AML-193 (cell line): ENCODE measurements around the gene RHOA.
A peak's percentile ranks its signal among the peaks of the same experiment; 100 is the strongest.

Experiments
- DNase-seq, 2 experiments: peaks; one replicate each; lab custom pipeline; 2025; lab: John Stamatoyannopoulos, UW

Gene RHOA

DNA sequence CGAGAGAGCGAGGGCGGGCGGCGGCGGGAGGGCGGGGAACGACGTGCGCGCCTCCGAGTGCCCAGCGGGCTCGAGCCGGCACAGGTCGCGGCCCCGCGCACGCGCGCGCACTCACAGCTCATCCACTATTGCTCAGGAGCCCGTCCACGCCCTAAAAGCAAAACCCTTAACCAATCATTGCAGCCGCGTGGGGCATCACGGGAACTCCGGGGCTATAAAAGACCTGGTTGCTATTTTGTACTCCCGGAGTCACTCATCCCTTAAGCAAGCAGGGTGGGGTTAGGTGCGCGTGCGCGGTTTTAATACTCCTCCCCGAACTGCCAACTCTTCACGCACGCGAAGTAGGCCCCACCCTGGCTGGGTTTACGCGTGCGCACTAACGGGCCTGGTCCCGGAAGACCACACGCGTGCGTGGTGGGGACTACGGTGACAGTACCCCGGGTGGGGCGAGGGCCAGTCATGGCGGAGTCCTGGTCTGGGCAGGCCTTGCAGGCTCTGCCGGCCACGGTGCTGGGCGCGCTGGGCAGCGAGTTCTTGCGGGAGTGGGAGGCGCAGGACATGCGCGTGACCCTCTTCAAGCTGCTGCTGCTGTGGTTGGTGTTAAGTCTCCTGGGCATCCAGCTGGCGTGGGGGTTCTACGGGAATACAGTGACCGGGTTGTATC lies at the start of gene RHOA, which contains the start of gene TCTA:
TSS of gene RHOA (minus strand) at position 9 of the 664 bp plus-strand sequence. CDS start 36,387 bp downstream, outside the sequence.
TSS of gene TCTA (plus strand) at position 456 of the 664 bp plus-strand sequence. CDS start at position 460, 4 bp downstream.
- peak; percentile 100 for DNase-seq

- no peak for DNase-seq
Observed at GRCh38 chr3:49460956-49461355, 49.2 kb upstream of the RHOA start.

DNA sequence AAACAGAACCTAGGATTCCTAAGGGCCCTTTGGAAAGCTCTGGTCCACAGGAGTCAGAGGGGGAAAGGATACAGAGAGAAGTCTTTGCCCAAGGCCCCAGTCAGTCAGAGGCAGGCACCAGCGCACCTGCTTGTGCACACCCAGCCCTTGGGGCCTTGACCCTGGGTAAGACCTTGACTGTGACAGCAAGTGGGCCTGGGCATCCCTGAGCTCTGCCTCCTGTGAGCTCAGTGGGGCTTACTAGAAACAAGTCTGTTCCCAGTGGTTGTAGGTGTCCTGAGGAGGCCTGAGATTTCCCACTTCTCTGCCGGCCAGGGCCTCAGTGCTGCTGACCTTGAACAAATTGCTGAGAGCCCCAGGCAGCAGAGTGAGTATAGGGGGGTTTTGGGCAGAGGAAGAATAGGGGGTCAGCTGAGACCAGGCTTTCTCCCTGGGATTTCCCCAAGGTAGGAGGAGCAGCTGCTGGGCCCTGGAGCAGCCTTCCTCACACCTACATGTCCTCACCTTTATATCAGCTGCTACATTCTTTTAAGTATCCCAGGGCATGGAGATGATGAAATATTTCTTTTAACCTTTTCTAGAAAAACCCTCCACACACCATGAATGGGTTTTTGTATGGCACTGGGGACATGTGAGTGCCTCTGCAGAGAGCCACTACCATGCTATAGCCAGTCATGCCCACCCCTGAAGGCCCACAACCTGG lies 48.6 kb upstream of the RHOA start:
- no peak for DNase-seq

DNA sequence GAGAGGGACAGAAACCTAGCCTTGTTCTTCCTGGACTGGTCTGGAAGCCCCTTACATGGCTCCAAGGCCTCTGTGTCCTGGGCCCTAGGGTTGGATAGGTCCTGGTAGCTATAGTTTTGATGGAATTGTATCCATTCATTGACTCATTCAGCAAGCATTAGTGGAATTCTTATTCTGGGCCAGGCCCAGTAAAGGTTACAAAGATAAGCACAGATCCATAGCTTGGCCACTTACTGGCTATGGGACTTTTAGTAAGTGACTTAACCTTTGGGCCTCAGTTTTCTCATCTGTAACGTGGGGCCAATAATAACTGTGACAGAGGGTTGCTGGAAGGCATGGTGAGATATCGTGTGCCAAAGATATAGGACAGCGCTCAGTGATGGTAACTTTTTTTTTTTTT lies 44.7 kb upstream of the RHOA start:
- no peak for DNase-seq

DNA sequence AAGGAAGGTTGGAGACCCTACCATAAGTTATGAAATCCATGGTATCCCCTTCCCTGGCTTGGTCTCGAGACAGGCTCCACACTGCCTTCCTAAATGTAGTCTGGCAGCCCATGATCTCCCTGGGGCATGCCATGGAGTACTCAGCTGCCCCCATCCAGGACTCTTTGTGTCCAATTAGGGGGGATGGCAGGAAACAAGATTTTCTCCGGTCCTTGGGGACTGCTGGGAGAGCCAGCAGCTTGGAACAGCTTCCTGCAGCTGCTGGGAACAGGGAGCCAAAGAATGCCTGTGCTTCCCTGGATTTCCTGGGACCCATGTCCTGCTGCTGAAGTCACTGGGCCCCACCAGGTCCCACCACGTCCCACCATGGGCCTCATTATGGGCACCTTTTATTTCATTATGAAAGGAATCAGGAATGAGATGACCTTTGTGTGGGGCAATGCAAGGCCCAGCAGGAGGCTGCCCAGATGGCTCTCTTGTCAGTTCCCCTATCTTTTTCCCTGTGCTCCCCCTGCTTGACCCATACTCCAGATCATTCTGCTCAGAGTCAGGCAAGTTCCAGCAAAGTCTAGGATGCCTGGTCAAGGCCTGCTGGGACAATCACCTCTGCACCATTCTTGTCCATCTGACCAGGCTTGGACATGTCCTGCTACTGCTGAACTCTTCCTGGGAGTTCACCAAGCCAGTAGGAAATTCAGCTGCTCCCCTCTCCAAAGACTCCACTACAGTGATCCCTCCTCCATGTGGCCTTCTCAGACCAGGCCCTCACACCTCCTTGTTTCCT lies 43.3 kb upstream of the RHOA start:
- no peak for DNase-seq

GRCh38 chr3:49454458-49454857 lies 42.7 kb upstream of the RHOA start:
- DNase-seq, result no peak

DNA sequence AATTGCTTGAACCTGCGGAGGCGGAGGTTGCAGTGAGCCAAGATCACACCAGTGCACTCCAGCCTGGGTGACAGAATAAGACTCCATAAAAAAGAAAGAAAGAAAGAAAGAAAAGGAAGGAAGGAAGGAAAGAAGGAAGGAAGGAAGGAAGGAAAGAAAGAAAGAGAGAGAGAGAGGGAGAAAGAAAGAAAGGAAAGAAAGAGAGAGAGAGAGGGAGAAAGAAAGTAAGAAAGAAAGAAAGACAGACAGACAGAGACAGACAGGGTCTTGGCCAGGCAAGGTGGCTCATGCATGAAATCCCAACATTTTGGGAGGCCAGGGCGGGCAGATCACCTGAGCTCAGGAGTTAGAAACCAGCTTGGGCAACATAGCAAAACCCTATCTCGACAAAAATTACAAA lies 41.8 kb upstream of the RHOA start:
- no peak for DNase-seq

- no peak for DNase-seq
Observed at GRCh38 chr3:49445391-49445790, 33.6 kb upstream of the RHOA start.

DNA sequence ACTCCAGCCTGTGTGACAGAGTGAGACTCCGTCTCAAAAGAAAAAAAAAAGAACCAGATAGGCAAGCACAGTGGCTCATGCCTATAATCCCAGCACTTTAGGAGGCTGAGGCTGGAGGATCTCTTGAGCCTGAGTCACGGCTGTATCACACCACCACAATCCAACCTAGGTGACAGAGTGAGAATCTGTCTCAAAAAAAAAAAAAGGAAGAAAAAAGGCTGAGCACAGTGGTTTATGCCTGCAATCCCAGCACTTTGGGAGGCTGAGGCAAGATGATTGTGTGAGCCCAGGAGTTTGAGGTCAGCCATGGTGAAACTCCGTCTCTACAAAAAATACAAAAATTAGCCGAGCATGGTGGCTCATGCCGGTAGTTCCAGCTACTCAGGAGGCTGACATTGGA lies 23.0 kb upstream of the RHOA start:
- DNase-seq, result no peak

DNA sequence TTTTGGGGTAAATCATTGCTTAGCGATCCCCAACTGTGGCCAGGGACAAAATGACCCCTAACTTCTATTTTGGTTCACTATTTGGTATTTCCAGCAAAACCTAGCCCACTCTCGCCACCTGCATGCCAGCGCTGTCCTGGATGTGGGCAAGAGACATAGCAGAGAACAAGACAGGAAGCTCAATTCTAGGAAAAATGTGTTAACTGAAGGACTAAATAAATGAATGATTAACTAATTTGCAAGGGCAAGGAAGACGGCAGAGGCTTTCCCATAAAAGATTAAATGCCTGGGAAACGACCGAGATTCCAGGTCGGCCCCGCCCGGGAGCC lies 16.9 kb upstream of the RHOA start:
- DNase-seq, result peak in 1 of 2 experiments; percentile 36

DNA sequence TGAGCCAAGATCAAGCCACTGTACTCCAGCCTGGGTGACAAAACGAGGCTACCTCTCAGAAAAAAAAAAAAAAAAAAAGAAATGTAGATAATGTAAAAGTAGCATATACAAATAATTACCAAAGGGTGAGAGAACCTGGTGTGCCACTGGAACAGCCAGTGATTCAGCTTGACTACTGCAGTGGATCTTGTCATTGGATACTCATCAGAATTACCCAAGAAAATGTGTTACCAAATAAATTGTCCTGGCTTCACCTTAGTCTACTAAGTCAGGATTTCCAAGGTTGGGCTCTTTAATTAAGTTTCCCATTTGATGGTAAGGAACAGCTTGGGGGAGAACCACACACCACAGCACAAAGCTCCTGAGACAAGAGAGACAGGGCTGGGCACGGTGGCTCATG lies 15.8 kb upstream of the RHOA start:
- DNase-seq, result no peak

- DNase-seq, result no peak
Observed at GRCh38 chr3:49424816-49425215, 13.0 kb upstream of the RHOA start.

DNA sequence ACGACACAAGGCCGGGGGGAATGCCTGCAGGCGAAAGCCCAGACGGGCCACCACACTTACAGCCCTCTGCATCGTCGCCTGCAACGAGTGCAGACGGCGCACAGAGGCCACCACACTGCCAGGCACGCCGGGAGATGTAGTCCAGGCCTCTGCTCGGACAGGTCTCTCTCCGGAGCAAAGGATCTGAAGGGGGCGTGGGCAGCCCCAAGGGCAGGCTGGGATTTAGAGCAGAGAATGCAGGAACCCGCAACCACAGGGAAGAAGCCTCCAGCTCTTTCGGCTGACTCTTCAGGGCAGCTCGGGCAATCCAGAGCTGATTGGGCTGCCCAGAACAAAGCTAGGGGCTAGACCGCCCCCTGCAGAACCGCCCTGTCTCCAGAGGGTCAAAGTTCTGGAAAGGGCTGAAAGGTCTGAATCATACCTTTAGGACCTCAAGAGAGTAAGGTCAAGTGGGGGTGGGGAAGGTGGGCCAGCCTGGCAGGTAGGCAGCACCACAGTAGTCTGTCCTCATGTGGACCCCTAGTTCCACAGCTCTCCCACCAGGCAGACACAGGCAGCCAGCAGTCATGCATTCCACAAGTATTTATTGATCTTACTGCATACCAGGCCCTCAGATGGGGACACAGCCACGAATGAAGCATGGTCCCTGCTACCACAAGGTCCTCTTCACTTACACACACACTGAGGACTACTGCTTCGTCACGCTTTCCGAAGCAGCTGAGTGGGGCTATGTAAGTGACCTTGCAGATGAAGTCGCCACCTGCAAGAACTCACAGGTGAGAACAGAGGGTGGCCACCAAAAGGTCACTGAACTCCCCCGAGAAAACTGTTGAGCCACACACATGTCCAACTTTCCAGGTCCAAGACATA lies 10.8 kb upstream of the RHOA start, which contains the start of gene AMT:
TSS of gene AMT (minus strand) at position 95 of the 870 bp plus-strand sequence. CDS start at position 72, 23 bp downstream.
- no peak for DNase-seq

- DNase-seq, result no peak
Observed at GRCh38 chr3:49421890-49422378, 10.2 kb upstream of the RHOA start.

- no peak for DNase-seq
Observed at GRCh38 chr3:49417516-49418120, 5.8 kb upstream of the RHOA start.

DNA sequence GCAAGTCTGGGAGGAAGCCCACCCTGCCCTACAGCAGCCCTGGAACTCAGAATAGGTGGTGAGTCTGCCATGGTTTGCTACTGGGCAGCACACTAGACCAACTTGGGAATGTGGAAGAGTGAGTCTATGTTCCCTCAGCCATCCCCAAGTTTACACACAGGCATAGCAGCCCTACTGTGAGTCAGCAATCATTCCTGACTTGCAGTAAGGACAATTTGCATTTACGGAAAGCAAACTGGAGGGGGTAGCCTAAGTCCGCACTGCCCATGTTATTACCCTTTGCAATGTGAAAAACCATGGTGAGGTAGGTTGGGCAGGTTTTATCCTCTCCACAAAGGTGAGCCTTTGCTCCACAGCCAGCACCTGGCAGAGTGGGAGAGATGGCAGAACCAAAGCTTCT lies 5.1 kb upstream of the RHOA start:
- no peak for DNase-seq

DNA sequence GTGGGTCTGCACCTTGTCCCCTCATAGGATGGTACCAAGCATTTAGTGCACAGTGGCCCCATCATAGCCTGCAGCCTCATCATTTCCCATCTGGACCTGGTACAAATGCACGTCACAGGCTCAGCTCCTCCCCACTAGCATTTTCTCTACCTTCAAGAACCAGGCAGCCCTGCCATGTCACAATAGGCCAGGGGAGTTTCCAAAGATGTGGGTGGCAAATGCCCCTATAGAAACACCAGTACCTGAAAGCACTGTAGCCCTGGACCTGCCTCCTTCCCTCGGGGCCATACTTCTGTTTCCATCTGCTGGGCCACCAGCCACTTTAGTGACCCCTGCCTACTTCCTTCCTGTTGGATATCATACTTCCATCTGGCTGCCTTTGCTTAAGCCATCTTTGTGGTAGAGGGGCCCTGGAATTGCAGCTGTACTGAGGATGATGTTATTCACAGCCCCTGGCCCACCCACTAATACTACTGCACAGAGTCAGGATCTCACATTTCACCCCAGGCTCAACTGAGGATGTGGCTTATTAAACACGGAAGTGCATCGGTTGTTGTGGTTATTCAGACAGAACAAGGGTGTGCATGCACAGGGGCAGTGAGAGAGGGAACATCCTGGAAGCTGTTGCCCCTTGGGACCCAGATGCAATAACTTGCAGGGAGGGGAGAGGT lies 4.3 kb upstream of the RHOA start:
- DNase-seq, result peak; percentile 88 to 92

GRCh38 chr3:49414753-49415152 lies 3.0 kb upstream of the RHOA start:
- DNase-seq, result no peak

DNA sequence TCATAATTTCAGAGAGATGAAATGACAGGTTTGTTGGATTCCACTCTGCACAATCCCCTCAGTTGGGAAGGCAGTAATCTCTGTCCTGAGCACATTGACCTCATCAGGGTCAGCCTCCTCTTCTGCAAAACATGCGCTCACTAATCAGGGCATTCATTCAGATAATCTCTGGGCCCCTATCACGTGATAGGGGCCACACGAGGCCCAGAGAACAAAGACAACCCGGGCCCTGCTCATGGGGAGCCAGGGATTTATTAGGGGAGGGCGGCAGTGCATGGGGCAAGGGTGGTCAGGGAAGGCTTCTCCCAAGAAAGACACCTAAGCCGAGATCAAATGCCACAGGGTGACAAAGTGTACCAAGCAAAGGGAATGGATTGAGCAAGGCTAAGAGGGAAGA lies 1.6 kb upstream of the RHOA start:
- DNase-seq, result no peak

DNA sequence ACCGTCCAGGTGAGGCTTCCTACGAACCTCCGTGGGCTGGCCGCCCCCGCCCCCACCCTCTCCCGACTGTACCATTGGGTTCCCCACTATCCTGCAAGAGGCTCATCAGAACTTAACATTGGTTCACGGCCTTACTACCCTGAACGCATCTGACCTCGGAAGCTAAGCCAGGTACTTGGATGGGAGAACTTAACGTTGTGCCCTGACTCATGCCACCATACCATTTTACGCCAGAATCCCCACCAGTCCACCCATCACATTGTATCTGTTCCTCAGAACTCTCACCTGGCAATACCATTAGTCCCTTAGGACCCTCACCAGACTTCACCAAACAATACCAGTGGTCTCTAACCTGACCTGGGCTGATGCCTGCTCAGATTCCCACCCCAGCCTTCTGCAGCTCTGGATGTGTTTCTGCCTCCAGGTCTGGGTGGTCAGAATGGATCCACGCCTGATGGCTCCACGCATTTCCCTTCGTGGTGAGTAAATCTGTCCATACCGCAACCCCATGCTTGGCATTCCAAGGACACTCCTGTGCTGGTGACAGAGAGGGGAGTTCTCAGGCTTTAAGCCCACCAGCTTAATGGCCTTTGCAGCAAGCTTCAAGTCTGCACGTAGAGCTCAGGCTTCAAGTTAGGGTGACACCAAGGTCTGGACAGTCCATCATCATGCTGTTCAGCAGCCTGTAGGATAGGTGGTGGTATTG lies 1.0 kb upstream of the RHOA start:
- DNase-seq, result no peak
